Measurements from ENCODE around the gene CCDC78.
A peak's percentile ranks its signal among the peaks of the same experiment; 100 is the strongest.

CCDC78 gene

DNA sequence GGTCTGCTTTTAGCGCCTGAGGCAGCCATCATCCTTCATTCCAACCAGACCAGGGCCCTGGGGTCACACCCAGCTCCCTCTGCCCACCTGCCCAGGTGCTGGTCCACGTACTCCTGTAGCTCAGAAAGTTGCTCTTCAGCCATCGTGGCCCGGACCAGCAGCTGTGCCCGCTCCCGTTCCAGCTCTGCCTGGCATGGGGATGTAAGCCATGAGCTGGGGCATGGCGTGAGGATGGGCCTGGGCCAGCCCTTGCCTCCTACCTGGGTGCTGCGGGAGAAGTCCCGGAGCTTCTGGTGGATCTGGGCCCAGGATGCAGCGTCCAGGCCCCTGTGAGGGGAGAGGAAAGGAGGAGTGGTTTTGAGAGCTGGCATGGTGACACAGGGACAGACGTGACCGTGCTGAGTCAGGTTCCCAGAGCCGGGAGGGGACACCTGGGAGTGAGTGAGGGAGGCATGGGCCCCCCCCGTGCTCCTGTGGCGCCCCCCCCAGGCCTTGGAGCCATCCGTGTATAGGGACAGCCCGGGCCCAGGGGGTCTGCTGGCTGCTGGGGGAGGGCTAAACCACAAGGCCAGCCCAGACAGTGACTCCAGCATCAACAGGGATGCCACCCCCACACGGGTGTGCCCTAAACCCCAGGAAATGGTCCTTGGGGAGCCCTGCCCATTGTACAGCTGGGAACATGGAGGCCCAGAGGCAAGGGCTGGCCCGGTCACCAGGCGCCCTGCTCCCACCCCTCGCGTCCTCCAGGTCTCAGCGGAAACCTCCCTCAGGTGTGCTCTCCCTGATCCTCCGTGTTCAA, 3.2 kb downstream of the CCDC78 start:
- no peak for DNase-seq

DNA sequence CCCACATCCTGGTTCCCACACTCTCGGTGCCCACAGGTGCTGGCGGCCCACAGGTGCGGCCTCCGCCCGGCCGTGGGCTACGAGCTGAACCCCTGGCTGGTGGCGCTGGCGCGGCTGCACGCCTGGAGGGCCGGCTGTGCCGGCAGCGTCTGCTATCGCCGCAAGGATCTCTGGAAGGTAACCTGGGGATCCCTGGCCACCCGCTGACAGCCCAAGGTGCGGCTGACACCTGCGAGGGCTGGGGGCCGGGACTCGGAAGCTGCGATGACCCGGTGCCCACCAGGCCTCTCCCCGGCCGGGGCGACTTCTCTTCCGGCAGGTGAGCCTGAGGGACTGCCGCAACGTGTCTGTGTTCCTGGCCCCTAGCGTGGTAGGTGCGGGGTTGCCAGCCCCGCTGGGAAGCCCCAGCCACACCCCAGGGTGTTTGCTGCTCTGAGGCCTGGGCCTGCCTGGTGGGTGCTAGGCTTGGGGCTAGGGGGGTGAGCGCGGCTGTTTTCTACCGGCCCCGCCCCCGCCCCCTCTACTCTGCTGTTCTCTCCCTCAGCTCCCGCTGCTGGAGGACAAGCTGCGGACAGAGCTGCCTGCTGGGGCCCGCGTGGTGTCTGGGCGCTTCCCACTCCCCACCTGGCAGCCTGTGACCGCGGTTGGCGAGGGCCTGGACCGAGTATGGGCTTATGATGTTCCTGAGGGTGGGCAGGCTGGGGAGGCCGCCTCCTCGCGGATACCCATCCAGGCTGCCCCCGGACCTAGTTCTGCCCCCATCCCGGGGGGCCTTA, 4.3 kb downstream of the CCDC78 start:
- DNase-seq = no peak

DNA sequence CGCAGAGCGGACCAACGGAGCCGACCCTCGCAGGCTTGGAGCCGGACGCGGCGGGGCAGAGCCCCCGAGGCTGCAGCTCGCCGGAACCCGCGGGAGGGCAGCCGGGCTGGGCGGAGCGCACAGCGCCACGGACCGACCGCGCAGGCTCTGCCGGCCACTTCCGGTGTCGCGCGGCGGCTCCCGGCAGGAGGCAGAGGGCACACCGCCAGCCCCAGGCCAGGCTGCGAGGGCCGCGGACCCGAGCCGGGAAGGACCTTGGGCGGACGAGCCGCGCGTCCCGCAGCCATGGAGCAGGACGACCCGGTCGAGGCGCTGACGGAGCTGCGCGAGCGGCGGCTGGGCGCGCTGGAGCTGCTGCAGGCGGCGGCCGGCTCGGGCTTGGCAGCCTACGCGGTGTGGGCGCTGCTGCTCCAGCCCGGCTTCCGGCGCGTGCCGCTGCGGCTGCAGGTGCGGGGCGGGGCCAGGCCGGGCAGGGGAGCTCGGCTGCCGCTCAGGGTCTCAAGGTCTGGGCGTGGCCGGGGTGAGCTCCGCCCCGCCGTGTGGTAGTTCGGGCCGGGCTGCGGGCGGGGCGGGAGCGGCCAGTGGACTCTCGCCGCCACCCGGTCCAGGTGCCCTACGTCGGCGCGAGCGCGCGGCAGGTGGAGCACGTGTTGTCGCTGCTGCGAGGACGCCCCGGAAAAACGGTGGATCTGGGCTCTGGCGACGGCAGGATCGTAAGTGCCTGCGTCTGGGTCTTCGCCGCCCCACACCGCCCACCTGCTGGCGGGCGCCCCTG, 5.1 kb downstream of the CCDC78 start, which contains the start of gene ANTKMT:
Gene ANTKMT, plus strand, starts transcription at position 157 of the 775 bp plus-strand sequence. Its CDS starts 129 bp downstream, at position 286.
- DNase-seq = peak; percentile 60

DNA sequence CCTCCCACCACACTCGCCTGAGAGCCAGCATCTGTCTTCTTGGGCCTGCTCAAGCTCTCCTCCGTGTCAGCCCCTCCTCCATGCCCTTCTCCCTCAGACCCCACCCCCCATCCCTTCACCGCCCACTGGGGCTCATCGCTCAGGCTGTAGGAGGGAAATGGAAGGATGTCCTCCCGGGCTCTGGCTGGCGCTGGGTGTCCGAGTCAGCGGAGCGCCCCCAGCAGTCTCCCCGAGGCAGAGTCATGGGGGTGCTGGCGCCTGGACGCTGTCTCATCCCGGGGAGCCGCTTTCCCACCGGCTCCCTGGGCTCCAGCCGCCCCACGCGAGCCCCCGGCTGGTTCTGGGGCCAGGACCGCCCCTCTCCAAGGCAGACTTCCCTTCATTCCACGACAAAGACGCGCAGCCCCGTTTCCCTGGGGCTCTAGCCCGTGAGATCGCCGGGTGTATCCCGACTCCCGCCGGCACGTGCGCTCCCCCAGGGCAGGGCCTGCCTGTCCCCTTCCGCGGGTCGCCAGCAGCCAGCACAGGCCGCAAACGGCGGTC, 5.7 kb downstream of the CCDC78 start:
- no peak for DNase-seq

DNA sequence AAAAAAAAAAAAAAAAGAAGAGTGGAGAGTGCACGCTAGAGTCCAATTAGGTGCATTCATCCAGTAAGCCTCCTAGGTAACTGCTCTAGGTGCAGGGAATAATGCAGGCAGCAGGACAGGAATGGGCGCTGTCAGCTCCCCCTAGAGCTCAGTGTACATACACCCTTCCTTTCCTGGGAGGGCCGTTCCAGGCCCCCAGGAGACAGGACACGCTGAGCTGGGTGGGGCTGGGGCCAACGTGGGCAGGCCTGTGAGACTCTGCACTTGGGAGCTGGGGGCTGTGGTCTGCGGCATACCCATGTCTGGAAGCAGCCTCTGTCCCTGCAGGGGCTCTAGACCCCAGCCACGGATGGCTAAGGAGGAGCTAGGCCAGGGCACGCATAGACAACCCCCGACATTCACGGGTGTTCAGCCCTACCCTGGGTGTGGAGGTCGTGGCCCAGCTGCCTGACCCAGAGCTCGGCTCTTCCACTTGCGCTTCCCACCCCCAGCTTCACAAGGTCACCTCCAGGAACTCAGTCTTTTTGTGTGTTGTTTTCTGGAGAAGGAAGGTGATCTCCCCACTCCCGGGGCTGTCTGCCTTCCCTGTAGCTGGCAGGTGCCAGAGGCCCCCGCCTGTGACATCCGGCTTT, 6.3 kb downstream of the CCDC78 start:
- DNase-seq = no peak

DNA sequence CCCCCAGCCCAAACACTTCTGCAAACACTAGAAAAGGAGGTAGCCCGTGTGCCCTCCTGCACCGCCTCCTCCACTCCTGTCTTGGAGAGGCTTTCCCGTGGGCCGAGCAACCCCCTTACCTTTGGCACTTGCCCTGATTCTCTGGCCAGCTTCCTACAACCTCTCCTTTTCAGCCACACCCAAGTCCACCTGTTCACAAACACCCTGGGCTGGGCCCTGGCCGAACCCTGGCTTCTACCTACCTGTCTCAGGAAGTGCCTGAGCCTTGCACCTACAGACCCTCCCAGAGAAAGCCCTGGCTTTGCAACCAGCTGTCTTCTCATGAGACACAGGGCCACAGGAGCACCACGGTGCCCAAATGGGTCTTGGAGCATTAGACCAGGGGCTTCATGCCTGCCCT, 7.3 kb downstream of the CCDC78 start:
- DNase-seq = no peak

DNA sequence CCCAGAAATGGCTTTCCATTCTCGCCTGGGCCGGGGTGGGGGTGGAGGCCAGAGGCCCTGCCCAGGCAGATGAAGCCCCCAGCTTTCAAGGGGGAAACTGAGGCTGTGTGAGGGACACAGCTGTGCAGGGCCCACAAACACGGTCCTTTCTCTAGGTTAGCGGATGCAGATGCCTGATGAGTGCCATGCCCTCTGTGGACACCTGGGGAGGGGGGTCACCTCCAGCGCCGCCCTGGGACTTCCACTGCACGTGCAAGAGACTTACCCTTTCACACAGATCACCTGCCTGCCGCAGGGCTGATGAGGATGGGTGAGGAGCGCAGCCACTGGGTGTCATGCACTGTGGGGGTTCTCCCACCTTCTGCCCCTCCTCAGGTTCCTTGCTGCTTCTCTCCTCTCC, 7.9 kb downstream of the CCDC78 start:
- no peak for DNase-seq

DNA sequence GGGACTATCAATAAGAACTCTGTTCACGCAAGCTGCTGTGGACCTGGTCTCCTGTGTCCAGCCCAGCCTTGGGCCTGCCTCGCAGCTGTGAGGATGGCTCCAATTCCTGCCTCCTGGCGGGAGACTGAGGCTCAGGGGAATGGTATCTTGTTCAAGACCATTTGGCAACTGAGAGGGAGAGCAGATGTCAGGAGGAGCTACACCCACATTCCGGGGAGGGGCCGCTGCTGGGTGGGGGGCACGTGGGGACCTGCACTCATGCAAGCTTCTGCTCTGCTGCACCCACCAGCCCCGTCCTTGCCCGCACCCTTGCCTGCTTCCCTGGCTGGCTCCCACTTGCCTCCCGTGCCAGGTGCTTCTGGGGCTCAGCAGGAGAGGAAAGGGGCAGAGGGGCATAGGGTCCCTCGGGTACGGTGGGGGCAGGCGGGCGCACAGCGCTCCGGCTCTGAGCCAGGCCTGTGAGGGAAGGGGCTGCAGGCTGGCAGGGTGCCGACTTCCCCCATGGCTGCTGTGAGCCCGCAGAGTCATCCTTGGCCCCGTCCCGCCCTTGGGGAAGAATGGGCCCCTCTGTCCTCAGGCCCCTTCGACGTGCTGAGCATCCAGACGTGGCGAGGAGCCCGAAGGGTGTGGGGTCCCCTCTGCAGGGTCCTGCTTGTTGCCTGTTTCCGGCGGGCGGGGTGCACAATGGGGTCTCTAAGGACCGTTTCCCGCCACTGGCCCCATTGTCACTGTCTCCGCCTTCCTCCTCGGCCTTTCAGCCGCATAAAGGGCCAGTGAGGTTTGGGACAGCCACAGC, 8.6 kb downstream of the CCDC78 start:
- no peak for DNase-seq

DNA sequence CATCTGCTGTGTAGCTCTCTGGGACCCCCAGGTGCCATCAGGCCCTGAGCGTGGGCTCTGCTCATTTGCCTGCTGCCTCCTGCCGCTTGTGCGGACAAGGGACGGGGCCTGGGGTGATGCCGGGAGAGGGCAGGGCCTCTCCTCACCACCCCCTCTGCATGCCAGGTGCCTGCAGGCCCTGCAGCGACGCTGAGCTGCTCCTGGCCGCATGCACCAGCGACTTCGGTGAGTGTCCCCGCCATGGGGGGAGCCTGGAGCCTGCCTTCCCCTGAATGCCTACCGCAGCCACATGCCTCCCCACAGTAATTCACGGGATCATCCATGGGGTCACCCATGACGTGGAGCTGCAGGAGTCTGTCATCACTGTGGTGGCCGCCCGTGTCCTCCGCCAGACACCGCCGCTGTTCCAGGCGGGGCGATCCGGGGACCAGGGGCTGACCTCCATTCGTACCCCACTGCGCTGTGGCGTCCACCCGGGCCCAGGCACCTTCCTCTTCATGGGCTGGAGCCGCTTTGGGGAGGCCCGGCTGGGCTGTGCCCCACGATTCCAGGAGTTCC, 9.4 kb downstream of the CCDC78 start:
- DNase-seq = no peak

DNA sequence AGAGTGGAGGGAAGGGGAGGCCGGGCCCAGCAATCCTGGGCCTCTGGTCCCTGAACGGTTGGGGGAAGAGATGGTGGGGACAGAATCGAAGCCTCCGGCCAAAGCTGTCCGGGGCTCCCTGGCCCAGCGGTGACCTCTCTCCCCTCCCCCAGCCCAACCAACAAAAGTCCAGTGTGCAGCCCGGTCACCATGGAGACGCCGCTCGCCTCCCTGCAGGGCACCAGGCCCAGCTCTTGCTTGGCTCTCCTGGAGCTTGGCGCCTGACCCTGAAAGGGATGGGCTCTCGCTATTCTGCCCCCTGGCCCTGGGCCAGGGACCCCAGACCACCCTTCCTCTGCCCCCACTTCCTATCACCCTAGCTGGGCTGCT, 10.1 kb downstream of the CCDC78 start:
- DNase-seq = no peak

DNA sequence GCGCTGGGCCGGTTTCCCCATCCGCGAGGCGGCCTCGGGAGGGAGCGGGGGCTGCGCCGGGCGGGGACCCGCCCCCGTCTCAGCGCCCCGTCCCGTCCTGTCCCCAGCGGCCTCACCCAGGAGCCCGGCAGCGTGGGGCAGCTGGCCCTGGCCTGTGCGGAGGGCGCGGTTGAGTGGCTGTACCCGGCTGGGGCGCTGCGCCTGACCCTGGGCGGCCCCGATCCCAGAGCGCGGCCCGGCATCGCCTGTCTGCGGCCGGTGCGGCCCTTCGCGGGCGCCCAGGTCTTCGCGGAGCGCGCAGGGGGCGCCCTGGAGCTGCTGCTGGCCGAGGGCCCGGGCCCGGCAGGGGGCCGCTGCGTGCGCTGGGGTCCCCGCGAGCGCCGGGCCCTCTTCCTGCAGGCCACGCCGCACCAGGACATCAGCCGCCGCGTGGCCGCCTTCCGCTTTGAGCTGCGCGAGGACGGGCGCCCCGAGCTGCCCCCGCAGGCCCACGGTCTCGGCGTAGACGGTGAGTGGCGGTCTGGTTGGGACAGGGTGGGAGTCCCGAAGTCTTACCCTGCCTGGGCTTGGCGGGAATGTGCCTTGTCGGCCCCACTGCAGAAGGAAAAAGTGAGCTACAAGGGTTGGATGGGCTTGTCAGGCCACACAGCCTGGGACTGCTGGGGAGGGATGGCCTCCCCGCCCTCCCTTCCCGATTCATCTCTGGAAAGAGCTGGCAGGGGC, 10.6 kb downstream of the CCDC78 start:
- no peak for DNase-seq

DNA sequence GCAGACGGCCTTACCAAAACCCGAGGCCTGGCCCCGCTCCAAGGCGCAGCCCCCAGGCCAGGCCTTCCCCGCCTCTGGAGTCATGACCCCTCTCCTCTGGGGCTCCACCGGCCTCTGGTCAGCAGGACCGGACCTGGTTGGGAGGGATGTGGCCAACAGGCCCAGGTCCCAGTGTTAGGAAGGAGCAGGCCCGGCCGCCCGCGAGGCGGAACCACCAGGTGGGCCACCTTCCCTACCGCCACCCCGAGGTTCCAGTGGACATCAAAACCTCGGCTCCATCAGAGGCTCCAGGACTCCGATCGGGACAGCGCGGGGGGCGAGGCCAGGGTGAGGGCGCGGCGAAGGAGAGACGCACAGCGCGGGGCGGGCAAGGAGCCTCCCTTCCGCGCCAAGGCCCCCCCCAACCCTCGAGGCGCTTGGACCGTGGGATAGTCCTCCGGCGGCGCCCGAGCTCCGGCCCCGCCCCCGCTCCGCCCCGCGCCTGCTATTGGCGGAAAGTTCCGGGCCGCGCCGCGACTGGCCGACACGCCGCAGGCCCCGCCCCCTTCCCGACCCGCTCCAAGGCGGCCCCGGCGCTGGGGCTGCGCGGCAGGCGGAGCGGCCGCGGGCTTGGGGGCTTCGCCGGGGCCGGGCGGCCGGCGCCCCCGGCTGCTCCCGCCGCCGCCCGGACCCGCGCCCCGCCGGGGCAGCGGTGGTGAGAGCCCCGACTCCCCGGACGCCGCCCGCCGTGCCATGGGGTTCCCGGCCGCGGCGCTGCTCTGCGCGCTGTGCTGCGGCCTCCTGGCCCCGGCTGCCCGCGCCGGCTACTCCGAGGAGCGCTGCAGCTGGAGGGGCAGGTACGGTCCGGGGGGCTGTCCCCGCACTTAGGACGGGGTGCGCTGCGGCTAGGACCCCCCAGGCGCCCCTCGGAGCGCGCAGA, 11.4 kb downstream of the CCDC78 start, which contains the start of gene METRN:
Gene METRN, plus strand, starts transcription at position 561 of the 919 bp plus-strand sequence. Its CDS starts 172 bp downstream, at position 733.
- peak; percentile 88 for DNase-seq

DNA sequence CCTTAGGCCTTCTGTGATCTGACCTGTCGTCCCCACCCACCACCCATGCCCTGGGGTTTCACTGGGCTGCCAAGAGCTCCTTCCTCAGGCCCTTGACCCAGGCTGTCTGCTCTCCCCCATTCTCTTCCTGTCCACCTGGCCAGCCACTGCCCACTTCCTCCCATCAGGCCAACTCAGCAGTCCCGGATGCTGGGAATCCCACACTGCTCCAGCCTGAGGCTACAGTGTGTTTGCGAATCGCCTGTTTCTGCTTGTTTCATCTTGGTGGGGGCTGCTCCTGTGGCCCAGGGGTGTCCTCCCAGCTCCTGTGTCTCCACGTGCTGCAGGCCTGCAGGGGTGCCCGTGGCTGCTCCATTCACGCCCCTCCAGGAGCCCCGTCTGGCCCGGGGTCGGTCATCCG, 12.2 kb downstream of the CCDC78 start:
- no peak for DNase-seq

DNA sequence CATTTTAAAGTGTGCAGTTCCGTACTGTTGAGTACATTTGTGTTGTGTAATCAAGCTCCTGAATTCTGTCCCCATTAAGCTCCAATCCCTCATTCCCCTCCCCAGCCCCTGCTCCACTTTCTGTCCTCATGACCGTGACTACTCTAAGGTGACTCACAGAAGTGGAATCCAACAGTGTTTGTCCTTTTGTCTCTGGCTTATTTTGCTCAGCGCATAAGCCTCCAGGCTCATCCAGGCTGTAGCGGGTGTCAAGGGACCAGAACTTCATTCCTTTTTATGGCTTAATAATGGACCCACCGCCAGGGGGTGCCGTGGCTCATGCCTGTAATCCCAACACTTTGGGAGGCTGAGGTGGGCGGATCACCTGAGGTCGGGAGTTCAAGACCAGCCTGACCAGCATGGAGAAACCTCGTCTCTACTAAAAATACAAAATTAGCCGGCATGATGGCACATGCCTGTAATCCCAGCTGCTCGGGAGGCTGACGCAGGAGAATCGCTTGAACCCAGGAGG, 13.4 kb downstream of the CCDC78 start:
- peak; percentile 45 for DNase-seq

DNA sequence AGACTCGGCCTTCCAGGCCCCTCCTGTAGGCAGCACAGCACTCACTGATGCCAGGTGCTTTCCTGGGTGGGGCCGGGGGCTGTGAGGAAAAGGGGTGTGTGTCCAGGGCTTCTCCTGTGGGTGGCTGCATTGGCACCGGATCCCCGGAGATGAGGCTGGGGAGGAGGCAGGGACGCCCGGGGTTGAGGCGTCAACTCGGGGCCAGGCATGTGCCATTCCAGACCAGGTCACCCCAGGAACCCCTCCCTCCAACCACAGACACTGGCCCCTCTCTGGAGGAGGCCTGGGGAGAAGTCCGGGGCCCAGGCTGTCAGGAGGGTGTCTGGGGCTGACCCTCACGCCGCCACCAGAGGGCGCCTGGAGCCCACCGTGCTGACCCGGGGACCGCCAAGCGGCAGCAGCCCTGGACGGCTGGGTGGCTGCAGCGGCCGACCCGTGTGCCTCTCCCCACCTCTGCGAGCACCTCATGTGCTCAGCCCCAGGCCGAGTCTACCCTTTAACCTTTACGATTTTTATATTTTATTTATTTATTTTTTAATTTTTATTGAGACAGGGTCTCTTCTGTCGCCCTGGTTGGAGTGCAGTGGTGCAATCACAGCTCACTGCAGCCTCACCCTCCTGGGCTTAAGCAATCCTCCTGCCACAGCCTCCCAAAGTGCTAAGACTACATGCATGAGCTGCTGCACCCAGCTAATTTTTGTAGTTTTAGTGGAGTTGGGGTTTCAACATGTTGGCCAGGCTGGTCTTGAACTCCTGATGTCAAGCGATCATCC, 14.5 kb downstream of the CCDC78 start:
- peak; percentile 80 for DNase-seq

DNA sequence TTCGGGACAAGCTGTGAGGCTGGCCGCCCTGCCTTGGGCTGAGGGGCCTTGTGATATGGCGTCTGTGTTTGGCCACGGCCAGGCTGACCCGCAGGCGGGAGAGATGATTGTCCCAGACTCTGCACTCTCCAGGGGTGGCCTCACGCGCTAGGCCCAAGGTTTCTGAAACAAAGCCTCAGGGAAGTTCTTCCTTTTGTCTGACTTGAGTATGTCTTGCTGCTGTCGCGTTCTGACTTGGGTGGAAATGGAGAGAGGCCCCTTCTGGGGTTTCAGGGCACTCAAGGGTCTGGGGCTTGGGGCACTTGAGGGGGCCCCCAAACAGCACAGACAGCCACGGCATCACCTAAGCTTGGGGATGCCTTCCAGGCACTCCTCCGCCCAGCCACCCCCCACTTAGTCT, 15.2 kb downstream of the CCDC78 start:
- DNase-seq = no peak

DNA sequence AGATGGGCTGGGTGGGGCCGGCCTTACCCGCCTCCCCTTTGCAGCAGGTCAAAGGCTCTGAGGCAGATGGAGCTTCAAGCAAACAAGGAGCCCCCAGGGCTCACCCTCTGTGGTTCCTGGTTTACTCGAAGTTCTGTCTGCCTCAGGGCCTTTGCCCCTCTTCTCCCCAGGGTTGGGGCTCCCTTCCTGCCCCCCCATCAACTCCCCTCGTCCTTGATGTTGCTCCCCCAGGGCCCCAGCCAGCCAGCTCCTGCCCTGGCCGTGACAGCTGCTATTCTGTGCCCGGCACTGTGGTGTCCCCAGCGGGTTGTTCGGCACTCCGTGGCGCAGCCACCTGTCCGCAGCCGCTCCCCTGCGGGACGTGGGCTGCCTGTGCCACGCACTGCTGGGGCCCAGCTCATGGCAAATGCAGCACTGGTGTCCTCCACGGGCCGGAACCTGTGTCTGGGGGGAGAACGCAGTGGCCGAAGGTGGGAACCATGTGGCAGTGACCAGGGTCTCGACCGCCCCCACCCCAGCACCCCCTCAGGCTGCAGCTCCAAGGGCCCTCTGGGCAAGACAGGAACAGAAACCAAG, 15.7 kb downstream of the CCDC78 start:
- no peak for DNase-seq

All from activated CD4-positive, alpha-beta T cell treated with anti-CD3 and anti-CD28 coated beads, Interleukin-2, amount 50 U/mL, for 1 hour (primary cell).